Natural killer cell (primary cell): Measurements from ENCODE around the gene CDH12. TPM values are rescaled to one million over a fixed set of nuclear protein-coding genes. Genes with fewer than 3 reads are reported as not detected.

Experiments used
- ATAC-seq, 3 donors: fragments of 150-1000 bp in 2 of 3; fragments of 200-7000 bp in 1 of 3; cut with Tn5 transposase; 1 replicate in 1 of 3; 2 replicates in 2 of 3; pipeline ENCODE4 v1.10.0; 2021; ENCODE audit warnings: mild to moderate bottlenecking in 2 of 3, moderate library complexity in 2 of 3
- DNase-seq, 2 donors: peaks; one replicate each; pipeline versions ENCODE4 v3.0.0 to v3.0.0-alpha.2; 2013 to 2021; ENCODE audit warnings: mixed read lengths in 1 of 2
- H3K27ac ChIP-seq: one replicate; pipeline ENCODE4 v1.5.1; 2013; ENCODE audit warnings: mild to moderate bottlenecking, low read length
- H3K27me3 ChIP-seq: one replicate; pipeline ENCODE4 v1.6.1; 2013; ENCODE audit warnings: low read length; ENCODE audit not compliant: control insufficient read depth, insufficient read depth
- H3K36me3 ChIP-seq: one replicate; pipeline ENCODE4 v1.6.1; 2013; ENCODE audit warnings: low read length; ENCODE audit not compliant: control insufficient read depth, insufficient read depth
- H3K4me1 ChIP-seq: one replicate; pipeline ENCODE4 v1.6.1; 2013; ENCODE audit warnings: low read length; ENCODE audit not compliant: control insufficient read depth, insufficient read depth
- H3K4me3 ChIP-seq: one replicate; pipeline ENCODE4 v1.5.1; 2013; ENCODE audit warnings: low read length
- H3K9me3 ChIP-seq: one replicate; pipeline ENCODE4 v1.6.1; 2013; ENCODE audit warnings: low read length; ENCODE audit not compliant: control insufficient read depth, insufficient read depth
- H3K27ac Mint-ChIP-seq, 2 donors: one replicate each; pipeline ENCODE4 v1.8.0; 2022; ENCODE audit warnings: mild to moderate bottlenecking in 2 of 2, mixed read lengths in 2 of 2, moderate library complexity in 1 of 2
- H3K27me3 Mint-ChIP-seq, 2 donors: one replicate each; pipeline ENCODE4 v1.8.0; 2022; ENCODE audit warnings: low read depth in 2 of 2, mixed read lengths in 2 of 2
- H3K36me3 Mint-ChIP-seq: one replicate; pipeline ENCODE4 v1.8.0; 2022; ENCODE audit warnings: mixed read lengths
- H3K4me1 Mint-ChIP-seq, 2 donors: one replicate each; pipeline ENCODE4 v1.8.0; 2022; ENCODE audit warnings: mixed read lengths in 2 of 2
- H3K4me3 Mint-ChIP-seq: one replicate; pipeline ENCODE4 v1.8.0; 2022; ENCODE audit warnings: mild to moderate bottlenecking, moderate library complexity, mixed read lengths
- H3K9me3 Mint-ChIP-seq, 2 donors: one replicate each; pipeline ENCODE4 v1.8.0; 2022; ENCODE audit warnings: mixed read lengths in 2 of 2
- CTCF ChIP-seq: fragments of 200-600 bp; IDR thresholded peaks from one replicate; pipeline ENCODE4 v1.8.0; 2022; ENCODE audit warnings: antibody characterized with exemption
- WGBS: methylation state at CpG from one replicate; pipeline ENCODE4 v1.1.7; 2013; ENCODE audit warnings: missing lambda C conversion rate; ENCODE audit not compliant: insufficient coverage; 5-methylcytosine and 5-hydroxymethylcytosine counted together
- intact Hi-C: fragments of 100-400 bp; cut with micrococcal nuclease; formaldehyde crosslinking; loops from one replicate; pipeline ENCODE4 v1.14.2; 2022
- total RNA-seq, 4 donors: library from RNA; stranded (reverse); fragments of 120-200 nt in 1 of 4; gene quantifications; one replicate each; pipeline versions ENCODE4 v1.2.3 to v1.2.4, GENCODE V29; 2013 to 2022

The CDH12 gene
- total RNA-seq, 3 donors from 2014 or later (not counting 1 experiment from before 2014, with no cell fraction given): not detected

DNA sequence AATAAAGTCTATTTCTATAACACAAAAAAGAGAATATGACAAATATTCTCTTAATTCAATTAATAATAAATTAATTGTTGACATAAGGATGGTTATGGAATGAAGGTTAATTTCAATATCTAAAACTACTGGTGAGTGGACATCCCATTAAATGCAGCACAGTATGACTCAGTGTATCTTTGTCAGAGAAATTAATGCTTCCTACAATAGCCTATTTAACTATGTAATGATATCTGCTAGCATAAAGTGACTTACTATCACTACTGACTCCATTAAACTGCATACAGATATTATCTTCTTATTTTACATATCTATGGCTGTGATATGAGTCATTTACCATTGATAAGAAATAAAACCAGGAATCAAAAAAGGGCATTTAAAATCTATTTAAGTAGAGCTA lies 298.7 kb downstream of the CDH12 start:
- Mint-ChIP-seq H3K9me3 (peaks cover 12 to 20% of the 10 kb centered on the region in 2 donors), H3K27me3 (no peaks in the 10 kb centered on the region), H3K4me1 (no peaks in the 10 kb centered on the region), H3K4me3 (no peak overlapping the region), H3K36me3 (peaks cover 15% of the 10 kb centered on the region), H3K27ac (no peak overlapping the region)
- Histone ChIP-seq H3K27me3 (no peaks in the 10 kb centered on the region), H3K9me3 (no peaks in the 10 kb centered on the region), H3K4me1 (no peaks in the 10 kb centered on the region), H3K27ac (no peak overlapping the region), H3K36me3 (no peaks in the 10 kb centered on the region), H3K4me3 (no peak overlapping the region)
- no peak for TF ChIP-seq CTCF
- intact Hi-C loops: no loop called here
- ATAC-seq (no peak), DNase-seq (no peak)

DNA sequence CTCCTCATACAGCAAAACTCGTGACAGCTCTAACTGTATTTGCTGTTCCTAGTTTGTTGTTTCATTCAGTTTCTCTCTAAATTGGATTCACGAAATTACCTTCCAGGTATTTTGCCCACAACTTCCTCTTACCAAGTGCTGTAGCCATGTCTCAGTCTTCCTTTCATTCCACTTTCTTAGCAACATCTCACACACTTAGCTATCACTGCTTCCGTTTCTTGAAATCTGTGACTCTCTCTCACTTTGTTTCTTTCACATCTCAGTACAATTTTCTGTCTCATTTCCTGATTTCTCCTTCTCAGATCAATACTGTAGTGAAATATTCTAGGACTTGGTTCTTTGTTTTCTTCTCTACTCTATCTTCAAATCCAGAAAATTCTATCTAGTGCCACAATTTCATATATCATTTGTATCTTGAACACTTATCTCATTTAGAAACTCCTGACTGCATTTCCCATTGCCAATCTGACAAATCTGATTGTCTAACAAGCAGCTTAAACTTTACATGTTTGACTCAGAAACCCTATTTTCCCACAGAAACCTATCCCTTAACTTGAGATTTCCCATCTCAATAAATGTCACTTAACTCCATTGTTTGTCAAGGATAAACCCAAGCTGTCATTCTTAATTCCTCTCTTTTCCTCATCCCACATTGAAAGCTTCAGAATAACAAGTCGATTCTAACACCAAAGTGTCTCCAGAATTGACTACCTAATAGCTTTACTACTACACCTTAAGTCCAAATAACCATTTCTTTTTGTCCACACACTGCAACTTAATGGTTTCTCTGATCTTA lies 303.1 kb downstream of the CDH12 start:
- H3K4me3 Mint-ChIP-seq: no peak overlapping the region
- no peaks in the 10 kb centered on the region for H3K27me3 ChIP-seq
- intact Hi-C loops: no loop called here
- H3K4me1 Mint-ChIP-seq: no peaks in the 10 kb centered on the region
- 71% methylated on average over 4 of the region's 4 CpGs for WGBS
- no peak for ATAC-seq
- no peak for TF ChIP-seq CTCF
- H3K27me3 Mint-ChIP-seq: no peaks in the 10 kb centered on the region
- H3K4me3 ChIP-seq: no peak overlapping the region
- H3K36me3 Mint-ChIP-seq: no peaks in the 10 kb centered on the region
- peaks cover 7 to 8% of the 10 kb centered on the region in 2 donors for H3K9me3 Mint-ChIP-seq
- H3K9me3 ChIP-seq: peaks cover 6% of the 10 kb centered on the region
- H3K27ac Mint-ChIP-seq: no peak overlapping the region
- no peak for DNase-seq
- no peaks in the 10 kb centered on the region for H3K4me1 ChIP-seq
- no peak overlapping the region for H3K27ac ChIP-seq
- H3K36me3 ChIP-seq: no peaks in the 10 kb centered on the region

DNA sequence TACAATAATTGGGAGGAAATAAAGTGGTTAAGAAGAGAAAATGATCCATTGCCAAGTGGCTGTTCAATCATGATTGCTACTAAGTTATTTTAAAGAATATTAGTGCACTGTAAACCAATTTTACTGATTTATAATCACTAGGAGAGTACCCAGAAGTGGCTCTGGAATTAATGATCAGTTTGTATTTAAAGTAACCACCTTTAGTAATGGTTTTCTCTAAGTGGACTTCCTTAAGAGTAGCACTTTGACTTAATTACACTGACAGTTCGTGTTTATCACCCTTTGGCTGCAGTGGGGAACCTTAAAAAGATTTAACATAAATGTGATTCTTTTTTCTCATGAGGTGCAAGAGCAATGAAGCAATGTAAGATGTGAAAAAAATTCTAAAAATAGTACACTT lies 310.8 kb downstream of the CDH12 start:
- H3K9me3 Mint-ChIP-seq: peaks cover 2 to 11% of the 10 kb centered on the region in 2 donors
- no peak for DNase-seq
- intact Hi-C loops: no loop called here

More for the DNA sequence above, 310.8 kb downstream of the CDH12 start:
- no peaks in the 10 kb centered on the region for H3K27me3 Mint-ChIP-seq
- H3K27ac Mint-ChIP-seq: no peak overlapping the region
- no peak for ATAC-seq
- Histone ChIP-seq H3K36me3 (no peaks in the 10 kb centered on the region), H3K27ac (no peak overlapping the region), H3K4me1 (no peaks in the 10 kb centered on the region), H3K9me3 (no peaks in the 10 kb centered on the region), H3K4me3 (no peak overlapping the region), H3K27me3 (no peaks in the 10 kb centered on the region)
- no peak for TF ChIP-seq CTCF
- H3K4me1 Mint-ChIP-seq: no peaks in the 10 kb centered on the region
- no peak overlapping the region for H3K4me3 Mint-ChIP-seq
- WGBS: 100% methylated on average over 1 of the region's 1 CpG
- H3K36me3 Mint-ChIP-seq: no peaks in the 10 kb centered on the region
